Stimulated activated CD4-positive, alpha-beta T cell treated with anti-CD3 and anti-CD28 coated beads, Interleukin-4, amount 100 ng/mL, for 4 hours (primary cell): ENCODE measurements around the gene WIPF3.
"Not testable (repeated sequence)": the region's sequence is repeated elsewhere in the genome, so short reads cannot be mapped to it uniquely, and the experiment has no call there.

Source experiments
- DNase-seq, 2 experiments: peaks; one replicate each; pipeline ENCODE4 v3.0.0-alpha.2; 2020

Gene WIPF3

GRCh38 chr7:29883462-29884398 lies 77.4 kb downstream of the WIPF3 start:
- DNase-seq: peak in 1 of 2 experiments; percentile 12

- DNase-seq: no peak
Measured at GRCh38 chr7:29884399-29885272, 78.3 kb downstream of the WIPF3 start.

DNA sequence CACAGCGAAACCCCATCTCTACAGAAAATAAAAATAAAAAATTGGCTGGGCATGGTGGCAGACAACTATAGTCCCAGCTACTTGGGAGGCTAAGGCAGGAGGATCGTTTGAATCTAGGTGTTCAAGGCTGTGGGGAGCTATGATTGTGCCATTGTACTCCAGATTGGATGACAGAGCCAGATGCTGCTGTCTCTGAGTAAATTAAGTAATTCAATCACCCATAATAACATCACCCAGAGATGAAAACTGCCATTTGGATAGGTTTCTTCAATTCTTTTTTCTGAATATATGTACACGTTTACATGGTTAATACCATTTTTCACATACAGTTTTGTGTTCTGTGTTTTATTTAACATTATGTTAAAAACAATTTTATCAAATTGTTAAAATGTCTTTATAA lies 79.3 kb downstream of the WIPF3 start:
- DNase-seq: no peak

DNA sequence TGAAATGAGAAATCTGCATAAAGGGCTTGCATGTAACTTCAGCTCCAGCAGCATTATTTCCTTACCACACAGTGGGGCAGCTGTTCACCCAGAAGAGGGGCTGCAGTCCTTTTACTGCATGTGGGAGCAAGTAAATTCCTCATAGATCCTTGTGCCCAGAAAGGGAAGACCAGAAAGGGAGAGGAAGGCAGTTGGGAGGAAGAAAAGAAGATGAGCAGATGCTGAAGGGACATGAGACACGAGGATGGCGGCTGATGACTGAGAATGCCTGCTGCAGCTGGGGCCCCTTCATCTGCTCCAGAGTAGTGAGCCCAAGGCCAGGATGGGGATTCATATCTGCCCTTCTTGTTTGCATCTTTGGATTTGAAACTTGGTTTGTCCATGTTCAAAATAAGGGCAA lies 80.5 kb downstream of the WIPF3 start:
- DNase-seq: no peak

DNA sequence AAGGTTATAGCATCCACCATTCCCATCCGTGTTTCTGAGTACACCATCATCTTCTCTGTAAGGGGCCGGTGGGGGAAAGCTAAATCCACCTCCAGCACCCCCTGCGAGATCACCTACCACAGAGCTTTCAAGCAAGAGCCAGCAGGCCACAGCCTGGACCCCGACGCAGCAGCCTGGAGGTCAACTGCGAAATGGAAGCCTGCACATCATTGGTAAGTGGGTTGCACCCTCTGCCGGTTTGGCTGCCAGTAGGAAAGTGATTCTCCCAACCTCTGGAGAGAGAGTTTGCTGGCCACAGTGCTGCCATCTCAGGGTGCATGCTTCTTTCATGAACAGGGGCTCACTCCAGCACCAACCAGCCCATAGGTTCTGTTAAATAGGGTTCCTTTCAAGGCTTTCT lies 81.7 kb downstream of the WIPF3 start:
- no peak for DNase-seq

DNA sequence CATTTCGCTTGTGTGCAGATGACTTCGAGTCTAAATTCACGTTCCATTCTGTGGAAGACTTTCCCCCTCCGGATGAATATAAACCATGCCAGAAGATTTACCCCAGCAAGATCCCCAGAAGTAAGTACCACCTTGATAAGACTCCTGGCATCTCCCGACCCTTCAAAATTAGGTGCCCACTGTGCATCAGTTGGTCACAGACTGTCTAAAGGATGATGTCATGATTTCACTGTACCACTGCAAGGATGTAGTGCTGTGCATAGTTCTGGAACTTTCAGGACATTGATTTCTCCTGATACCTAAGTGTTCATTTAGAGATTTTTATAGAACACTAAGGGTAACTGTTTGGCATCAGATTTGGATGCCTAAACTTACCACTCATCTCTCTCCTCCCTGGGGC lies 83.0 kb downstream of the WIPF3 start:
- DNase-seq: no peak

DNA sequence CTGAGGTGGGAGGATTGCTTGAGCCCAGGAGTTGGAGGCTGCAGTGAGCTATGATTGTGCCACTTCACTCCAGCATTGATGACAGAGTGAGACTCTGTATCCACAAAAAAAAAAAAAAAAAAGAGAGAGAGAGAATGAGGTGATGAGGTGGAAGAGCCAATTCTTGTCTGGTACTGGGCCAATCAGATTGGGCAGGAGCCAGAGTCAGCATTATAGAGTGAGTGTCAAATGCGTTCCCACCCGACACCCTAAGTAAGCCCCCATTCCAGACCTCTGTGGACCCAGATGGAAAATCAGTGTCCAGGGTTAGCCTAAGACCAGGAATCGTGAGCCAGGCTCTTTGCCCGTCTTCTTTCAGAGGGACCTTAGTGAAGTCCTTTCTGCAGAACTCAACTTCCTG lies 83.9 kb downstream of the WIPF3 start:
- no peak for DNase-seq

DNA sequence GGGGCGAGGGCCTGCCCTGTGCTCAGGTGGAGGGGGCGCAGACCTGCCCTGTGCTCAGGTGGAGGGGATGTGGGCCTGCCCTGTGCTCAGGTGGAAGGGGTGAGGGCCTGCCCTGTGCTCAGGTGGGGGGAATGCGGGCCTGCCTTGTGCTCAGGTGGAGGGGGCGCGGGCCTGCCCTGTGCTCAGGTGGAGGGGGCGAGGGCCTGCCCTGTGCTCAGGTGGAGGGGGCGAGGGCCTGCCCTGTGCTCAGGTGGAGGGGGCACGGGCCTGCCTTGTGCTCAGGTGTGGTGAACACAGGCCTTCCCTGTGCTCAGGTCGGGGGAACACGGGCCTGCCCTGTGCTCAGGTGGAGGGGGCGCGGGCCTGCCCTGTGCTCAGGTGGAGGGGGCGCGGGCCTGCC lies 84.5 kb downstream of the WIPF3 start:
- not testable (repeated sequence) for DNase-seq

DNA sequence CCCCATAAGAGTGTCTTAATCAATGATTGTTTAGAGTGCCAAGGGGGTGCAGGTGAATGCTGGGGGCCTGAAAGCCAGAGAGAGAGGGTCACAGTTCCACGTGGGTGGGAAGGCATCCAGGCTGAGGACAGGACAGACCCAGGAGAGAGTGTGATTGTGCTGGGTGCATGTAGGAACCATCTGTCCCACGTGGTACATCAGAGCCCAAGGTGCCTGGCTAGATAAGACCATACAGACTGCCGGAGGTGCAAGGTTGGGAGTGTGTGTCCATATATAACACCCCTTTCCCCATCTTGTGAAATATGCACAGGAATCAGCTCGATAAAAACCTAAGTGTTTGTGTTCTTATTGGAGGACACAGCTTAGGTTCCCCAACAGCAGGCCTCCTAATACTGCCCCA lies 85.5 kb downstream of the WIPF3 start:
- no peak for DNase-seq

DNA sequence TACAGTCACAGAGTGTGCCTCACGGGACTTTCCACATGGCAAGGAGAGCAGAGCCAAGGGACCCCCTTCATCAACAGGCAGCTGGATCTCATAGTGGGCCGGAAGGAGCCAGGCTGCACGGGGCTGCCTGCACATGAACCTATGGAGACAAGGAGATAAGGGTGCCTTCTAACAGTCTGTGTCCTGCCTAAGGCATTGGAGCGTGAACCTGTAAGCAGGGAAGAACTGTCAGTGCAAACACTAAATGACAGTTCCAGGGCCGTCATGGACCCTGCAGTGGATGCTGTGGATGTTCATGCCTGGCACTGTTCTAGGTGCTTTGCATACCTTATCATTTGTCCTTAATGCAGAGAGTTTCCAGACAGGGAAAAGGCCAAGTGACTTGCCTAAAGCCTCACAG lies 85.9 kb downstream of the WIPF3 start:
- no peak for DNase-seq

- DNase-seq: no peak
Measured at GRCh38 chr7:29893351-29893965, 87.2 kb downstream of the WIPF3 start.

GRCh38 chr7:29894256-29894655 lies 87.9 kb downstream of the WIPF3 start:
- no peak for DNase-seq

DNA sequence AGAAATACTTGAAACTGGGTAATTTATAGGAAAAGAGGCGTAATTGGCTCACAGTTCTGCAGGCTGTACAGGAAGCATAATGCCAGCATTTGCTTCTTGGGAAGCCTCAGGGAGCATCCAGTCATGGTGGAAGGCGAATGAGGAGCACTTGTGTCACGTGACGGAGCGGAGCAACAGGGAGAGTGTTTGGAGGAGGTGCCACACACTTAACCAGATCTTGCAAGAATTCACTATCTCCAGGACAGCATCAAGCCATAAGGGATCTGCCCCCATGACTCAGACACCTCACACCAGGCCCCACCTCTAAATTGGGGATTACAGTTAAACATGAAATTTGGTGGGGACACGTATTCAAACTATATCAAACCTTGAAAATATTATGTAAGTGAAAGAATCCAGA lies 89.3 kb downstream of the WIPF3 start:
- no peak for DNase-seq

DNA sequence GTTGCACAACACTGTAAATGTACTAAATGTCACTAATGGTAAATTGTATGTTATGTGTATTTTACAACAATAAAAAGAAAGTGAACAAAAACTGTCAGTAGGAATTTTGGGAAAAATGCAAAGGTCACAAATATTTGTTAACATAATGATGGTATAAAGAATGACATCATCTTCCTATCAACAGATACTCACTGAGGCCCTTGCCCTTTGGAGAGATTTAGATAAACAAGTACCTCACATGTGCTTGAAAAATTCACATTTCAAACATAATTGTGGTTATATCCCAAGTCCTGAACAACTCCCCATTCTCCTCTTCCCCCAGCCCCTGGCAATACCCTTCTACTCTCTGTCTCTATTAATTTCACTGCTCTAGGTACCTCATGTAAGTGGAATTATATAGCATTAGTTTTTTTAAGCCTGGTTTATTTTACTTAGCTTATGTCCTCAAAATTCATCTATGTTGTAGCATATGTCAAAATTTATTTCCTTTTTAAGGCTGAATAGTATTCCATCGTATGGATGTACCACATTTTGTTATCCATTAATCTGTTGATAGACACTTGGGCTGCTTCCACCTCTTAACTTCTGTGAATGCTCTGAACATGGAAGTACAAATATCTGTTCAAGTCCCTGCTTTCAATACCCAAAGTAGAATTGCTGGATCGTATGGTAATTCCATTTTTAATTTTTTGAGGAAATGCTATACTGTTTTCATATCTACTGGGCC lies 90.5 kb downstream of the WIPF3 start:
- DNase-seq: no peak

DNA sequence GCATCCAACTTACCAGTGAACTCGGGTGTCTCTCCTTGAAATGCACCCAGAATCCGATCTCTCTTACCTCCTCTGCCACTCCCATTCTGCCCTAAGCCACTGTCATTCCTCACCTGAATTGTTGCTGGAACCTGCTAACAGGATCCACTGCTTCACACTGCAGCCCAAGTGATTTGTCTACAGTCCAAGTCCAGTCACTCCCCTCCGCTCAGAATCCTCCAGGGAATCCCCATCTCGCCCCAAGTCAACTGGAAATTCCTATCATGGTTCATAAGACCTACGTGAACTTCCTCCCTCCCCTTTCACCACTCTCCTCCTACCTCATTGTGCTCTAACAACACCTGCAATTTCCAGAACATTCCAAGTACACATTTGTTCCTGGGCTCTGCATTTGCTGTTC lies 92.0 kb downstream of the WIPF3 start:
- no peak for DNase-seq

DNA sequence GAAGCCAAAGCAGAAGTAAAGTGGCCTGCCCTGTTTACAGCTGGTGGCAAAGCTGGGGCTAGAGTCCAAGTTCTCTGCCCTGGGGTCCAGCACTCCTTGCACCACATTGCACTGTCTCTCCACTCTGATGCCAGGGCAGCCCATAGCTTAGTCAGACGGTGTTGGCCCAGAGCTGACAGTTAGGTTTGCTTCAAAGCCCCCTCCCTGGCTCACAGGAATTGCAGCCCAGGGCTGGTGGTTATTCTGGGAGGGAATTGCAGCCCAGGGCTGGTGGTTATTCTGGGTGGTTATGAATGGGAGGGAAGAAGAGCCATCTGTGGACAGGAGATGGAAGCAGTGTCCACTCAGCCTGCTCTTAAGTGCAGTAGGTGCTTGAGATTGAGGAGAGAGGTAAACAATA lies 94.4 kb downstream of the WIPF3 start:
- DNase-seq: no peak

- no peak for DNase-seq
Measured at GRCh38 chr7:29906200-29907022, 100.1 kb downstream of the WIPF3 start.

GRCh38 chr7:29914180-29914579 lies 107.9 kb downstream of the WIPF3 start:
- no peak for DNase-seq

- DNase-seq: no peak
Measured at GRCh38 chr7:29915481-29916215, 109.3 kb downstream of the WIPF3 start.

GRCh38 chr7:29917641-29918040 lies 111.3 kb downstream of the WIPF3 start:
- DNase-seq: no peak

GRCh38 chr7:29918850-29919249 lies 112.5 kb downstream of the WIPF3 start:
- DNase-seq: no peak
